Calu3 (cell line): Measurements from ENCODE around the gene GSTO1. TPM values are rescaled to one million over a fixed set of nuclear protein-coding genes. Genes with fewer than 3 reads are reported as not detected.
A peak's percentile ranks its signal among the peaks of the same experiment; 100 is the strongest.

Experiments used
- BruUV-seq: library from RNA; stranded (reverse); fragments of 400-500 nt; replicated peaks from 2 replicates; lab custom pipeline; 2021; lab: Mats Ljungman, UMichigan
- CTCF ChIA-PET: fragments of 300-600 bp; sonication (Branson Sonifier 250); formaldehyde crosslinking; loops from one replicate; lab custom pipeline; 2022; ENCODE audit warnings: antibody characterized with exemption; lab: Charles Lee
- DNase-seq: peaks from one replicate; pipeline ENCODE4 v3.0.0; 2022
- H3K27ac Mint-ChIP-seq: one replicate; pipeline ENCODE4 v1.8.0; 2022; ENCODE audit warnings: mixed read lengths; ENCODE audit not compliant: unreplicated experiment
- H3K27me3 Mint-ChIP-seq: one replicate; pipeline ENCODE4 v1.8.0; 2022; ENCODE audit warnings: mixed read lengths; ENCODE audit not compliant: unreplicated experiment
- H3K36me3 Mint-ChIP-seq: one replicate; pipeline ENCODE4 v1.8.0; 2022; ENCODE audit warnings: mild to moderate bottlenecking, moderate library complexity, mixed read lengths; ENCODE audit not compliant: insufficient read depth, unreplicated experiment
- H3K4me1 Mint-ChIP-seq: one replicate; pipeline ENCODE4 v1.8.0; 2022; ENCODE audit warnings: mild to moderate bottlenecking, low read depth, mixed read lengths; ENCODE audit not compliant: unreplicated experiment
- H3K4me3 Mint-ChIP-seq: one replicate; pipeline ENCODE4 v1.8.0; 2022; ENCODE audit warnings: mild to moderate bottlenecking, low read depth, moderate library complexity, mixed read lengths; ENCODE audit not compliant: unreplicated experiment
- H3K9me3 Mint-ChIP-seq: one replicate; pipeline ENCODE4 v1.8.0; 2022; ENCODE audit warnings: low read depth, mixed read lengths; ENCODE audit not compliant: unreplicated experiment
- CTCF ChIP-seq: fragments of 200-600 bp; IDR thresholded peaks from one replicate; pipeline ENCODE4 v1.8.0; 2022; ENCODE audit warnings: antibody characterized with exemption; ENCODE audit not compliant: unreplicated experiment
- intact Hi-C: fragments of 100-400 bp; cut with micrococcal nuclease; formaldehyde crosslinking; loops from one replicate; pipeline ENCODE4 v1.10.0; 2022; ENCODE audit not compliant: unreplicated experiment
- total RNA-seq: library from RNA; stranded (reverse); gene quantifications from 2 replicates; pipeline ENCODE4 v1.2.3, GENCODE V29; 2022

GSTO1 gene
- total RNA-seq, 1 experiment from 2014 or later, result 61.5 TPM

GRCh38 chr10:104286939-104287338 lies 32.2 kb downstream of the GSTO1 start:
- H3K9me3 Mint-ChIP-seq, result no peaks in the 10 kb centered on the region
- intact Hi-C loops, result no loop called here
- no peaks in the 10 kb centered on the region for H3K27me3 Mint-ChIP-seq
- H3K4me3 Mint-ChIP-seq, result no peak overlapping the region
- H3K27ac Mint-ChIP-seq, result no peak overlapping the region
- no TSS peak for BruUV-seq
- no peak for TF ChIP-seq CTCF
- CTCF ChIA-PET, result no interaction called here
- DNase-seq, result no peak
- peaks cover 10% of the 10 kb centered on the region for H3K36me3 Mint-ChIP-seq
- no peaks in the 10 kb centered on the region for H3K4me1 Mint-ChIP-seq

- no peak for DNase-seq
- no TSS peak for BruUV-seq
- Mint-ChIP-seq H3K27ac (no peak overlapping the region), H3K9me3 (no peaks in the 10 kb centered on the region), H3K27me3 (no peaks in the 10 kb centered on the region), H3K36me3 (peaks cover 6% of the 10 kb centered on the region), H3K4me3 (no peak overlapping the region), H3K4me1 (no peaks in the 10 kb centered on the region)
- intact Hi-C loops, result no loop called here
- CTCF ChIA-PET, result no interaction called here
- no peak for TF ChIP-seq CTCF
These were observed 33.7 kb downstream of the GSTO1 start for GRCh38 chr10:104288355-104288754.

GRCh38 chr10:104291439-104291951 lies 36.8 kb downstream of the GSTO1 start:
- no TSS peak for BruUV-seq
- H3K36me3 Mint-ChIP-seq, result peaks cover 6% of the 10 kb centered on the region
- H3K27me3 Mint-ChIP-seq, result no peaks in the 10 kb centered on the region
- peak overlapping the region; percentile 70 for H3K27ac Mint-ChIP-seq
- H3K4me3 Mint-ChIP-seq, result no peak overlapping the region
- peak; percentile 93 for TF ChIP-seq CTCF
- H3K9me3 Mint-ChIP-seq, result no peaks in the 10 kb centered on the region
- peak; percentile 83 for DNase-seq
- intact Hi-C loops, result loop anchor here (1.0 kb wide), 1 partner anchor 59 kb away; no protein-coding TSS in a partner anchor
- no peaks in the 10 kb centered on the region for H3K4me1 Mint-ChIP-seq
- CTCF ChIA-PET, result interaction anchor here (0.7 kb wide), 1 partner anchor 62 kb away, joined by 3 read pairs; the partner anchor contains the start of gene CFAP58

- BruUV-seq, result no TSS peak
- Mint-ChIP-seq H3K27me3 (no peaks in the 10 kb centered on the region), H3K27ac (no peak overlapping the region), H3K4me3 (no peak overlapping the region), H3K4me1 (no peaks in the 10 kb centered on the region), H3K9me3 (no peaks in the 10 kb centered on the region), H3K36me3 (peaks cover 6% of the 10 kb centered on the region)
- TF ChIP-seq CTCF, result no peak
- CTCF ChIA-PET, result interaction anchor here (1.5 kb wide), 1 partner anchor 61 kb away, joined by 3 read pairs; the partner anchor contains the start of gene CFAP58
- intact Hi-C loops, result no loop called here
- DNase-seq, result no peak
These were observed 38.3 kb downstream of the GSTO1 start for GRCh38 chr10:104293011-104293410.
